ENCODE data around the gene GALNT5.

GALNT5 gene

DNA sequence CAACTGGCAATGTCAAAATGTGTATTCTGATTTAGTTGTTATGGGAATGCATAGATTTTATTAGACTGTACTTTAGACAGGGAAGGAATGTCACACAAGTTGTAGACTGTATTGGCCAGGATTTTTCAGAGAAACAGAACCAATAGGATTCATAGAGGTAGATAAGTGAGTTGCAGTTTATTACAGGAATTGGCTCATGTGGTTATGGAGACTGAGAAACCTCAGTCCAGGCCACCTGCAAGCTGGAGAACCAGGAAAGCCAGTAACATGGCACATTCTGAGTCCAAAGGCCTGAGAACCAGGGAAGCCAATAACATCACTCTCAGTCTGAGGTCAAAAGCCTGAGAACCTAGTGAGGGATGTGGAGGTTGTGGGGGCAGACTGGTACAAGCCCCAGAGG lies 1.8 kb upstream of the GALNT5 start:
- H3K4me3 ChIP-seq (ENCODE audit: severe bottlenecking), result no peak overlapping the region
- DNase-seq (ENCODE audit: low spot score) (no peak), ATAC-seq (ENCODE audit: low read depth) (no peak)
- no peaks in the 10 kb centered on the region for H3K27me3 ChIP-seq (ENCODE audit: insufficient read depth, poor library complexity, severe bottlenecking)
- peaks cover 2% of the 10 kb centered on the region for H3K4me1 ChIP-seq (ENCODE audit: insufficient read depth, poor library complexity, severe bottlenecking)
- no peak overlapping the region for H3K27ac ChIP-seq (ENCODE audit: poor library complexity, severe bottlenecking)
- H3K9me3 ChIP-seq (ENCODE audit: severe bottlenecking), result no peaks in the 10 kb centered on the region
- H3K36me3 ChIP-seq (ENCODE audit: low read depth), result no peaks in the 10 kb centered on the region
- TF ChIP-seq CTCF (IDR thresholded peaks at IDR 0.05; ENCODE audit: poor library complexity, severe bottlenecking), result no peak

- Histone ChIP-seq H3K9me3 (ENCODE audit: severe bottlenecking) (no peaks in the 10 kb centered on the region), H3K27me3 (ENCODE audit: insufficient read depth, poor library complexity, severe bottlenecking) (no peaks in the 10 kb centered on the region), H3K4me1 (ENCODE audit: insufficient read depth, poor library complexity, severe bottlenecking) (peaks cover 10% of the 10 kb centered on the region), H3K27ac (ENCODE audit: poor library complexity, severe bottlenecking) (no peak overlapping the region), H3K4me3 (ENCODE audit: severe bottlenecking) (no peak overlapping the region), H3K36me3 (ENCODE audit: low read depth) (no peaks in the 10 kb centered on the region)
- DNase-seq (ENCODE audit: low spot score) (no peak), ATAC-seq (ENCODE audit: low read depth) (no peak)
- no peak for TF ChIP-seq CTCF (IDR thresholded peaks at IDR 0.05; ENCODE audit: poor library complexity, severe bottlenecking)
These were observed 879 bp upstream of the GALNT5 start for GRCh38 chr2:157256626-157257025.

GRCh38 chr2:157258520-157259326 lies 1.2 kb downstream of the GALNT5 start:
- DNase-seq (ENCODE audit: low spot score), result no peak
- no peak for TF ChIP-seq CTCF (IDR thresholded peaks at IDR 0.05; ENCODE audit: poor library complexity, severe bottlenecking)
- Histone ChIP-seq H3K27ac (ENCODE audit: poor library complexity, severe bottlenecking) (no peak overlapping the region), H3K4me3 (ENCODE audit: severe bottlenecking) (no peak overlapping the region), H3K36me3 (ENCODE audit: low read depth) (no peaks in the 10 kb centered on the region), H3K9me3 (ENCODE audit: severe bottlenecking) (no peaks in the 10 kb centered on the region), H3K4me1 (ENCODE audit: insufficient read depth, poor library complexity, severe bottlenecking) (peaks cover 10% of the 10 kb centered on the region), H3K27me3 (ENCODE audit: insufficient read depth, poor library complexity, severe bottlenecking) (no peaks in the 10 kb centered on the region)
- ATAC-seq (ENCODE audit: low read depth), result no peak

GRCh38 chr2:157259386-157259785 lies 1.9 kb downstream of the GALNT5 start:
- H3K27ac ChIP-seq (ENCODE audit: poor library complexity, severe bottlenecking), result no peak overlapping the region
- no peak for TF ChIP-seq CTCF (IDR thresholded peaks at IDR 0.05; ENCODE audit: poor library complexity, severe bottlenecking)
- ATAC-seq (ENCODE audit: low read depth), result no peak
- no peaks in the 10 kb centered on the region for H3K9me3 ChIP-seq (ENCODE audit: severe bottlenecking)
- no peak overlapping the region for H3K4me3 ChIP-seq (ENCODE audit: severe bottlenecking)
- peaks cover 10% of the 10 kb centered on the region for H3K4me1 ChIP-seq (ENCODE audit: insufficient read depth, poor library complexity, severe bottlenecking)
- H3K36me3 ChIP-seq (ENCODE audit: low read depth), result no peaks in the 10 kb centered on the region
- H3K27me3 ChIP-seq (ENCODE audit: insufficient read depth, poor library complexity, severe bottlenecking), result no peaks in the 10 kb centered on the region
- DNase-seq (ENCODE audit: low spot score), result no peak

GRCh38 chr2:157259960-157260359 lies 2.5 kb downstream of the GALNT5 start:
- Histone ChIP-seq H3K36me3 (ENCODE audit: low read depth) (no peaks in the 10 kb centered on the region), H3K9me3 (ENCODE audit: severe bottlenecking) (no peaks in the 10 kb centered on the region), H3K4me1 (ENCODE audit: insufficient read depth, poor library complexity, severe bottlenecking) (peaks cover 10% of the 10 kb centered on the region), H3K4me3 (ENCODE audit: severe bottlenecking) (no peak overlapping the region), H3K27me3 (ENCODE audit: insufficient read depth, poor library complexity, severe bottlenecking) (no peaks in the 10 kb centered on the region), H3K27ac (ENCODE audit: poor library complexity, severe bottlenecking) (no peak overlapping the region)
- TF ChIP-seq CTCF (IDR thresholded peaks at IDR 0.05; ENCODE audit: poor library complexity, severe bottlenecking), result no peak
- ATAC-seq (ENCODE audit: low read depth) (no peak), DNase-seq (ENCODE audit: low spot score) (no peak)

Measured in RWPE2 (cell line).